T-helper 17 cell (primary cell): ENCODE data around the gene FAM184B. TPM values are rescaled to one million over a fixed set of nuclear protein-coding genes. Genes with fewer than 3 reads are reported as not detected.
"Not testable (repeated sequence)": the region's sequence is repeated elsewhere in the genome, so short reads cannot be mapped to it uniquely, and the experiment has no call there.

Experiments
- ATAC-seq: fragments of 150-1000 bp; cut with Tn5 transposase; 2 replicates; pipeline ENCODE4 v1.10.0; 2021; ENCODE audit warnings: mild to moderate bottlenecking, moderate library complexity
- DNase-seq, 3 donors: peaks; one replicate each; pipeline versions ENCODE4 v3.0.0 to v3.0.0-alpha.2; 2020 to 2021
- H3K9me3 ChIP-seq: one replicate; pipeline ENCODE4 v1.7.0; 2013; ENCODE audit warnings: low read length, mild to moderate bottlenecking; ENCODE audit not compliant: control insufficient read depth, poor library complexity, severe bottlenecking
- H3K27ac Mint-ChIP-seq: one replicate; pipeline ENCODE4 v1.8.0; 2022; ENCODE audit warnings: mild to moderate bottlenecking, moderate library complexity, mixed read lengths
- H3K27me3 Mint-ChIP-seq: one replicate; pipeline ENCODE4 v1.8.0; 2022; ENCODE audit warnings: mixed read lengths
- H3K36me3 Mint-ChIP-seq: one replicate; pipeline ENCODE4 v1.8.0; 2022; ENCODE audit warnings: low read depth, mixed read lengths
- H3K4me1 Mint-ChIP-seq: one replicate; pipeline ENCODE4 v1.8.0; 2022; ENCODE audit warnings: mild to moderate bottlenecking, mixed read lengths
- H3K4me3 Mint-ChIP-seq: one replicate; pipeline ENCODE4 v1.8.0; 2022; ENCODE audit warnings: mild to moderate bottlenecking, moderate library complexity, mixed read lengths
- total RNA-seq, 4 donors: library from RNA in 2 of 4; stranded (reverse) in 2 of 4; gene quantifications; one replicate each; pipeline ENCODE4 v1.2.3 and lab custom pipeline; 2022 to 2026

FAM184B gene
- total RNA-seq, 2 donors from 2014 or later, result not detected

- H3K27ac Mint-ChIP-seq, result no peak overlapping the region
- H3K9me3 ChIP-seq, result no peaks in the 10 kb centered on the region
- H3K4me1 Mint-ChIP-seq, result no peaks in the 10 kb centered on the region
- H3K36me3 Mint-ChIP-seq, result no peaks in the 10 kb centered on the region
- H3K4me3 Mint-ChIP-seq, result no peak overlapping the region
- no peak for DNase-seq
- H3K27me3 Mint-ChIP-seq, result peaks cover 12% of the 10 kb centered on the region
- no peak for ATAC-seq
Observed at GRCh38 chr4:17702641-17703040, 78.8 kb downstream of the FAM184B start.

- Mint-ChIP-seq H3K4me1 (no peaks in the 10 kb centered on the region), H3K27ac (no peak overlapping the region), H3K36me3 (no peaks in the 10 kb centered on the region), H3K27me3 (peaks cover 12% of the 10 kb centered on the region), H3K4me3 (no peak overlapping the region)
- no peak for ATAC-seq
- H3K9me3 ChIP-seq, result no peaks in the 10 kb centered on the region
- DNase-seq, result no peak
Observed at GRCh38 chr4:17701882-17702281, 79.5 kb downstream of the FAM184B start.

DNA sequence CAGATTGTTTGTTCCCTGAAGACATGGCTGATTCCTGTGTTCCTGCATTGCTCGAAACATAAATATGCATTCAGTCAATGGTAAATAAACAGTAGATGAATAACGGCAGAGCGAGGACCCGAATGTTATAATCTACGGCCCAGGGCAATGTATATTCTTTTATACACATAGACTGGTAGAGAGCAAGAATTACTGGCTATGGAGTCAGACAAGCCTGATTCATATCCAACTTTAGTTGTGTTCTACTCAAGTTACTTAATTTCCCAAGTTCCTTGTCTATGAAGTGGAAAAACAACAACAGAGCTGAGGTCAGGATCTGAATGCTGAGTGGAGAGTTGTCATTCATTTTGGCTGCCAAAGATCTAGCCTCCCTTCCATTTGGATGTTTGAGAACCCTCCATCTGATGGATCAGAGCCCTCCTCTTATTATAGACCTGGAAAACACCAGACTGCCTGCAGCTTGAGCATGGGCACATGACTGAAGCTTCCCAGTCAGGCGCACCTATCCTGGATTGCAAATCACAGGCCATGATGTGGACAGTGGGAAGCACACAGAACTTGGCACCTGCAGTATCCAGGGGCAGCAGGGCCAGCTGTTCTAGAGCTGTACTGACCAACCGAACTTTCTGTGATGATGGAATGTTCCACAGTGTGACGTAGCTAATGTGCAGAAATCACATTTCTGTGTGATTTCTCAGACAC lies 80.1 kb downstream of the FAM184B start:
- H3K27me3 Mint-ChIP-seq, result peaks cover 11% of the 10 kb centered on the region
- H3K4me3 Mint-ChIP-seq, result no peak overlapping the region
- DNase-seq (no peak), ATAC-seq (no peak)
- H3K27ac Mint-ChIP-seq, result no peak overlapping the region
- H3K36me3 Mint-ChIP-seq, result no peaks in the 10 kb centered on the region
- H3K4me1 Mint-ChIP-seq, result no peaks in the 10 kb centered on the region
- no peaks in the 10 kb centered on the region for H3K9me3 ChIP-seq

DNA sequence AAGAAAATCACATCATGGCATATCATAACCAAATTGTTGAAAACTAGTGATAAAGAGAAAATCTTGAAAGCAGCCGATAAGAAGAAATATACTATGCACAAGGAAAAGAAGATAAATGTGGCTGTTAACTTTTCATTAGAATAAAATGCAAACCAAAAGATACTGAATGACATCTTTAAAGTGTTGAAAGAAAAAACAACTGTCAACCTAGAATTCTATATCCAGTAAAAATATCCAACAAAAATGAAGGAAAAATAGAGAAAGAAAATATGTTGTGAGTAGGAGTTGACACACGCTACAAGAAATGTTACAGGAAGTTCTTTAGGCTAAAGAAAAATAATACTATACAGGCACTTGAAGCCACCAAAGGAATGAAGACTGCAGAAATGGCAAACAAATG lies 82.0 kb downstream of the FAM184B start:
- peaks cover 4% of the 10 kb centered on the region for H3K27me3 Mint-ChIP-seq
- no peak for DNase-seq
- H3K27ac Mint-ChIP-seq, result no peak overlapping the region
- H3K4me1 Mint-ChIP-seq, result no peaks in the 10 kb centered on the region
- no peaks in the 10 kb centered on the region for H3K9me3 ChIP-seq
- no peaks in the 10 kb centered on the region for H3K36me3 Mint-ChIP-seq
- ATAC-seq, result no peak
- no peak overlapping the region for H3K4me3 Mint-ChIP-seq

GRCh38 chr4:17698116-17698515 lies 83.3 kb downstream of the FAM184B start:
- H3K9me3 ChIP-seq, result no peaks in the 10 kb centered on the region
- H3K36me3 Mint-ChIP-seq, result no peaks in the 10 kb centered on the region
- peaks cover 5% of the 10 kb centered on the region for H3K27me3 Mint-ChIP-seq
- H3K4me3 Mint-ChIP-seq, result no peak overlapping the region
- H3K27ac Mint-ChIP-seq, result no peak overlapping the region
- H3K4me1 Mint-ChIP-seq, result no peaks in the 10 kb centered on the region
- no peak for ATAC-seq
- no peak for DNase-seq

- ATAC-seq (no peak), DNase-seq (no peak)
- no peaks in the 10 kb centered on the region for H3K9me3 ChIP-seq
- peaks cover 7% of the 10 kb centered on the region for H3K27me3 Mint-ChIP-seq
- H3K4me1 Mint-ChIP-seq, result no peaks in the 10 kb centered on the region
- no peak overlapping the region for H3K4me3 Mint-ChIP-seq
- no peak overlapping the region for H3K27ac Mint-ChIP-seq
- H3K36me3 Mint-ChIP-seq, result no peaks in the 10 kb centered on the region
Observed at GRCh38 chr4:17695341-17695740, 86.1 kb downstream of the FAM184B start.

DNA sequence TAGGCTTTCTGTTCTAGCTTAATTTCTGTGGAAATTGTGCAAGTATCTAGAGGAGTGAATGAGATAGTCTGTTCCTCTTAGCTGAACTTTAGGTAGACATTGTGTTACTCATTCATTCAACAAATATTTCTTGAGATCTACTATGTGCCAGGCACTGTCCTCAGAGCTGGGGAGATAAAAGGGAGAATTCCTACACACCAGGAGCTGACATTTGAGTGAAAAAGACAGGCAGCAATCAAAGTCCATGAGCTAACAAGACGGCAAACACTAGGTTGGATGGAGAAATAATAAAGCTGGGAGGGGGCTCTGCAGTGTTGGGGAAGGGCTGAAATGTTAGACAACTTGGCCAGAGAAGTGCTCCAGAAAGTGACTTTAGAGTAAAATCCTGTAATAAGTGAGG lies 86.9 kb downstream of the FAM184B start:
- Mint-ChIP-seq H3K4me1 (no peaks in the 10 kb centered on the region), H3K27me3 (peaks cover 7% of the 10 kb centered on the region), H3K36me3 (no peaks in the 10 kb centered on the region), H3K27ac (no peak overlapping the region), H3K4me3 (no peak overlapping the region)
- no peak for DNase-seq
- no peaks in the 10 kb centered on the region for H3K9me3 ChIP-seq
- ATAC-seq, result no peak

DNA sequence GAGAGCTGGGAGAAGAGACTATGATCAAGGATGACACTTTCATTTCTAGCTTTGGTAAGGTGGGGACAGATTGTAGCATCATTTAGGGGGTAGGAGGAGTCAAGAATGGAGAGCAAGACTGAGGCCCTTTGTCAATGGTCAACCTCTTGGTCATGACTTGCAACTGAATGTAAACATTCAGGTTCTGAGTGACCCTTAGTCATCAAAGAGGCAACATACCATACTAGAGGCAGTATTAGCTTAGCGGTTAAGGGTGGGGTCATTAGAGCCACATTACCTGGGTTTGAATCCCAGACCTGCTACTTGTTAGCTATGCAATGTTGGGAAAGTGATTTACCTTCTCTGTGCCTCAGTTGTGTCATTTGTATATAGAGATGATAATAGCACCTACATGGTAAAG lies 90.5 kb downstream of the FAM184B start:
- H3K4me1 Mint-ChIP-seq, result peaks cover 2% of the 10 kb centered on the region
- H3K27me3 Mint-ChIP-seq, result peaks cover 14% of the 10 kb centered on the region
- no peaks in the 10 kb centered on the region for H3K36me3 Mint-ChIP-seq
- DNase-seq, result no peak
- ATAC-seq, result no peak
- H3K27ac Mint-ChIP-seq, result no peak overlapping the region
- H3K4me3 Mint-ChIP-seq, result no peak overlapping the region
- no peaks in the 10 kb centered on the region for H3K9me3 ChIP-seq

DNA sequence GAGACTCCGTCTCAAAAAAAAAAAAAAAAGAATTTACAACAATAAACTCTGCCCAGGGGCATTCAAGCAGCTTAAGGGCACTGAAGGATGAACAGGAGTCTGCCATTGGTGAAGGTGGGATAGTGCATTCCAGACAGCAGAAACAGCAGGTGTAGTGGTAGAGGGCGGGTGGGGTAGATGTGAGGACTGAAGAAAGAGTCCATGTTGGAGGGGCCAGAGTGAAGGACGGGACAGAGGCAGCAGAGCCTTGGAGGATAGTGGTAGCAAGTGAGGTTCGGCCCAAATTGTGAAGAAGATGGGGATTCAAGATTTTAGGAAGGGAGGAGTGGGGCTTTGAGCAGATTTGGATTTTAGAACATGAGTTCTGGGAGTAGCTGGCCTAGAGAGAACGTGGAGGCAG lies 91.3 kb downstream of the FAM184B start:
- peaks cover 14% of the 10 kb centered on the region for H3K27me3 Mint-ChIP-seq
- H3K36me3 Mint-ChIP-seq, result no peaks in the 10 kb centered on the region
- H3K27ac Mint-ChIP-seq, result no peak overlapping the region
- no peaks in the 10 kb centered on the region for H3K9me3 ChIP-seq
- no peak for ATAC-seq
- no peak overlapping the region for H3K4me3 Mint-ChIP-seq
- DNase-seq, result no peak
- H3K4me1 Mint-ChIP-seq, result peaks cover 2% of the 10 kb centered on the region

DNA sequence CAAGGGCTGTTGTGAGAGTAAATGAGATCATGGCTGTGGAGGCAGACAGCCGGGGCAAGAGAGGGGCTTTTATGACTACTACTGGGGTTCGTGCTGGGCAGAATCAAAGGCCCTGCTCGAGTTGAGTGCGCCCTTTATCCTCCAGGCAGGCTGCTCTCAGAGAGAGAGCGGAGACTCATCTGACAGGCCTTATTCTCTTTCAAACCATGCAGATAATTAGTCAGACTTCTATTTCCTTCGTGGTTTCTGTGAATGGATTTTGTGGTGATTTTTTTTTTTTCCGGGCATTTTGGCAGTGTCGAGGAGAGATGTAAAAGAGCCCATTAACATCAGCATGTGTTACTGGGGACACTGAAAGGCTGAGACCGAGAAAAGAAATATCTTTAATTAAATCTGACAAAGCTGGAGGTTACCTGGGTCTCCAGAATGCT lies 93.4 kb downstream of the FAM184B start:
- peaks cover 2% of the 10 kb centered on the region for H3K4me1 Mint-ChIP-seq
- no peak overlapping the region for H3K27ac Mint-ChIP-seq
- no peak overlapping the region for H3K4me3 Mint-ChIP-seq
- no peaks in the 10 kb centered on the region for H3K36me3 Mint-ChIP-seq
- H3K9me3 ChIP-seq, result no peaks in the 10 kb centered on the region
- peaks cover 10% of the 10 kb centered on the region for H3K27me3 Mint-ChIP-seq
- no peak for DNase-seq
- no peak for ATAC-seq

DNA sequence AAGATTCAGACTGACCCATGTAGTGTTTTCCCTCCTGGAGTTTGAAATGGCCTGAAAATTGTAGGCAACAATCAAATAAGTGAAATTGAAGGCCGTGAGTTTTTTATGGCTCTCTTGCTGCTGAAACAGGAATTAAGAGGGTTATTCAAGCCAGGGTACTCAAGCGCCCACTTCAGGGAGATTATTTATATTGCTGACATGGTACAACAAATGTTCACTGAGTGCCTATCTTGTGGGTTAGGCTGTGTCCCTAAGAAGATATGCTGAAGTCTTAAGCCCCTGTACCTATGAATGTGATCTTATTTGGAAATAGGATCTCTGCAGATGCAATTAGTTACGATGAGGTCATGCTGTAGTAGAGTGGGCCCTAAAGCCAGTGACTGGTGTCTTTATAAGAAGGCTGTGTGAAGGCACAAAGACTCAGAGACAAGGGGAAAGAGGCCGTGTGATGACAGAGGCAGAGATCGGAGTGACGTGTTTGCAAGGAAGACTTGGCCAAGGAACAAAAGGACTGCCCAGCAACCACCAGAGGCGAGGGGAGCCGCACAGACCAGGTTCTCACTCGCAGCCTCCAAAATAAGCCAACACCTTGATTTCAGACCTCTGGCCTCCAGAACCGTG lies 94.1 kb downstream of the FAM184B start:
- DNase-seq, result no peak
- Mint-ChIP-seq H3K27ac (no peak overlapping the region), H3K27me3 (peaks cover 13% of the 10 kb centered on the region), H3K4me3 (no peak overlapping the region), H3K36me3 (no peaks in the 10 kb centered on the region), H3K4me1 (peaks cover 2% of the 10 kb centered on the region)
- H3K9me3 ChIP-seq, result no peaks in the 10 kb centered on the region
- ATAC-seq, result no peak

GRCh38 chr4:17684648-17685047 lies 96.8 kb downstream of the FAM184B start:
- H3K9me3 ChIP-seq, H3K4me1 Mint-ChIP-seq, H3K4me3 Mint-ChIP-seq, ATAC-seq, DNase-seq, H3K36me3 Mint-ChIP-seq, H3K27ac Mint-ChIP-seq: not testable (repeated sequence)
- H3K27me3 Mint-ChIP-seq, result peaks cover 13% of the 10 kb centered on the region

DNA sequence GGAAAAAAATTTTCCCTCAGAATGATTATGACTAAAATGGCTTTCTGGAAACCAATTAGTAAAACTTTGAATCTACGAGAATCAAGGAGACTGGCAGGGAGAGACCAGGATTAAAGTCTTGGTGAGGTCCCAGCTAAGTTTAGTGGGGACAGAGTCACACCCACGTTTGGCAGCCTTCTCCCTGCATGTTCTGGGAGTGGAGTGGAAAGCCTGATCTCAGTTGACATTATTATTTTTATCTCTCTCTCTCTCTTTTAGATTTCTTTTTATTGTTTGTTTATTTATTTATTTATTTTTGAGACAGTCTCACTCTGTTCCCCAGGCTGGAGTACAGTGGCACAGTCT lies 99.2 kb downstream of the FAM184B start:
- H3K4me1 Mint-ChIP-seq, result no peaks in the 10 kb centered on the region
- peaks cover 7% of the 10 kb centered on the region for H3K27me3 Mint-ChIP-seq
- ATAC-seq (no peak), DNase-seq (no peak)
- no peaks in the 10 kb centered on the region for H3K9me3 ChIP-seq
- H3K27ac Mint-ChIP-seq, result no peak overlapping the region
- H3K4me3 Mint-ChIP-seq, result no peak overlapping the region
- no peaks in the 10 kb centered on the region for H3K36me3 Mint-ChIP-seq
